Activated CD8-positive, alpha-beta memory T cell treated with anti-CD3 and anti-CD28 coated beads, Interleukin-2, amount 10 ng/mL, durations not matched to agents 7 days and 5 days (primary cell): ENCODE measurements around the gene TRAPPC14. TPM values are rescaled to one million over a fixed set of nuclear protein-coding genes. Genes with fewer than 3 reads are reported as not detected.
A peak's percentile ranks its signal among the peaks of the same experiment; 100 is the strongest.
"Not testable (repeated sequence)": the region's sequence is repeated elsewhere in the genome, so short reads cannot be mapped to it uniquely, and the experiment has no call there.

ENCODE experiments used
- ATAC-seq: fragments of 150-1000 bp; cut with Tn5 transposase; one replicate; pipeline ENCODE4 v1.10.0; 2021; ENCODE audit warnings: moderate library complexity
- CTCF ChIA-PET: fragments of 350-600 bp; sonication (Branson Sonifier 250); formaldehyde crosslinking; loops from one replicate; lab custom pipeline; 2021; ENCODE audit warnings: antibody characterized with exemption; lab: Charles Lee
- DNase-seq: peaks from one replicate; pipeline ENCODE4 v3.0.0-alpha.2; 2020
- H3K27ac Mint-ChIP-seq: one replicate; pipeline ENCODE4 v1.8.0; 2021; ENCODE audit warnings: mild to moderate bottlenecking, mixed read lengths
- H3K27me3 Mint-ChIP-seq: one replicate; pipeline ENCODE4 v1.8.0; 2021; ENCODE audit warnings: mixed read lengths
- H3K36me3 Mint-ChIP-seq: one replicate; pipeline ENCODE4 v1.8.0; 2021; ENCODE audit warnings: mild to moderate bottlenecking, mixed read lengths
- H3K4me1 Mint-ChIP-seq: one replicate; pipeline ENCODE4 v1.8.0; 2021; ENCODE audit warnings: mixed read lengths
- H3K4me3 Mint-ChIP-seq: one replicate; pipeline ENCODE4 v1.8.0; 2021; ENCODE audit warnings: mild to moderate bottlenecking, moderate library complexity, mixed read lengths
- H3K9me3 Mint-ChIP-seq: one replicate; pipeline ENCODE4 v1.8.0; 2022; ENCODE audit warnings: low read depth, mixed read lengths
- total RNA-seq, 2 experiments: library from RNA; stranded (reverse); gene quantifications; one replicate each; pipeline ENCODE4 v1.2.3, GENCODE V29; 2021

The TRAPPC14 gene
- total RNA-seq, 2 experiments from 2014 or later: 36.8 to 43.5 TPM

GRCh38 chr7:100156331-100157068, 2.0 kb downstream of the TRAPPC14 start:
- peaks cover 56% of the 10 kb centered on the region for H3K4me1 Mint-ChIP-seq
- DNase-seq (no peak), ATAC-seq (no peak)
- peak overlapping the region; percentile 67 for H3K27ac Mint-ChIP-seq
- H3K4me3 Mint-ChIP-seq: peak overlapping the region; percentile 57
- H3K36me3 Mint-ChIP-seq: peaks cover 35% of the 10 kb centered on the region
- CTCF ChIA-PET: interaction anchor here (0.8 to 9.7 kb wide), 3 partner anchors 25 to 61 kb away, joined by 3 to 61 read pairs (median 19); no protein-coding TSS in a partner anchor
- no peaks in the 10 kb centered on the region for H3K27me3 Mint-ChIP-seq
- H3K9me3 Mint-ChIP-seq: no peaks in the 10 kb centered on the region

DNA sequence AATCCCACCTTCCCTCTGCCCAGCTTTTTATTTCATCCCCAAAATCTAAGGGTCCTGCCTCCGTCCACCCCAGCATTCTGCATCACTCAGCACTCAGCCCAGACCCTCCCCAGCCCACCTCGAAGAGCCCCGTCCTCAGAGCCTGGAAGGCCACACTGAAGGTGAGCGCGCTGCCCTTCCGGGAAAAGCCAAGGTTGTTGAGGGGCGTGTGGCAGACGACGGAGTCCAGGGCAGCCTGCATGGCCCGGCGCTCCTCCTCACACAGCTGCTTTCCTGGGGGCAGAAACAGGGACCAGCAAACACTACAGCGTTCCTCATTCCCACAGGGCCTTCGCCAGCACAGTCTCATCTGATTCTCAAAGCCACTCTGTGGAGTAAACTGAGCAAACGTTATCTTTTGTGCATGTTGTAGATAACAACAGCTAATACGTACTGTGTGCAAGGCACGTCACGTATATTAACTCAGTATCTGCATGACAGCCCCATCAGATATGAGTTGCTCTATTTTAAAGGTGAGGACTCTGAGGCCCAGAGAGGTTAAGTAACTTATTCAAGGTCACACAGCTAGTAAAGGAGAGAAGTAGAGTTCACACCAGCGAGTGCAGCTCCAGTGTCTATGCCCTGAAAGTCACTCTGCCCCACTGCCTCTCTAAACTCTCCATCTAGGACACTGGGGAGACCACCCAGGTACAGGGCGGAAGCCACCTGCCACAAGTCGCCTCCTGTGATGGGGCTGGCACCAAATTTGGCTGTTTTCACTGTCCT, 2.8 kb downstream of the TRAPPC14 start:
- Mint-ChIP-seq H3K4me1 (peaks cover 57% of the 10 kb centered on the region), H3K36me3 (peaks cover 36% of the 10 kb centered on the region), H3K4me3 (no peak overlapping the region), H3K27me3 (no peaks in the 10 kb centered on the region), H3K9me3 (no peaks in the 10 kb centered on the region), H3K27ac (peak overlapping the region; percentile 67)
- CTCF ChIA-PET: interaction anchor here (5.7 to 9.7 kb wide), 2 partner anchors 25 to 62 kb away, joined by 19 to 61 read pairs; no protein-coding TSS in a partner anchor
- no peak for ATAC-seq
- no peak for DNase-seq

DNA sequence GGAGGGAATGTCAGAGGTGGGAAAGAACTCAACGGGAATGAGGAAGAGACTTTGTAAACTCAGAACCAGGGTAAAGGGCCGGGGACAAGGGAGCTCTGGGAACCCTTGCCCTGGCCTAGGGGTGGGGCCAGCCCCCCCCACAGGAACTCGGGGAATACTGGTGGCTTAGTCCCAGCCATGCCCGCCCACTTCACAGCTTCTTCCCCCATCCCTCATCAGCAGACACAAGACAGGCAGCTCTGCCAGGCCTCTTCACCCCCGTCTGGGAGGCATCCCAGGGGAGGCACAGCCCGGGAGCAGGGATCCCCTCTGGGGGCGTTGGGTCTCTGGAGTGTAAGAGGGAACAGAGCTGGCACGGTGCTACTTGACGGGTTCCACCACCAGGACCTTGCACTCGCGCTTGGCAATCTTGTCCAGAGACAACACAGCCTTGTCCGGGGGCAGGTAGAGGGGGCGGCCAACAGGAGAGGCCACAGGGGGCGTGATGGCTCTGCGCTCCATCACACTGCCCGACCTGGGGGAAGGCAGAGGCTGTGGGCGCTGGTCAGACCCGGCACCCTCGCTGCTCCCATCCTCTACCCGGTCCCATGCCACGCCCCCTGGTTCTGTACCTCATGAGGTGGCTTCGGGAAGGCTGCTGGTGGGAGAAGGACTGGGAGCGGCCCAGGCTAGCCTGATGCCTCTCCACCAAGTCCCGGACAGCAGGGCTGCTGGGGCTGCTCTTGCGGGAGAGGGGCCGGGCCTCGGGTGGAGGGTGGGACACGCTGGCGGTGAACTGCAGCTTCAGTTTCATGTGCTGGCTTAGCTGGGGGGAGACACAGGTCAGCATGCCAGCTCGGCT, 3.7 kb downstream of the TRAPPC14 start:
- CTCF ChIA-PET: interaction anchor here (5.7 to 9.7 kb wide), 2 partner anchors 24 to 62 kb away, joined by 19 to 61 read pairs; no protein-coding TSS in a partner anchor
- Mint-ChIP-seq H3K4me1 (peaks cover 65% of the 10 kb centered on the region), H3K36me3 (peaks cover 43% of the 10 kb centered on the region), H3K27ac (no peak overlapping the region), H3K27me3 (no peaks in the 10 kb centered on the region), H3K9me3 (no peaks in the 10 kb centered on the region), H3K4me3 (no peak overlapping the region)
- no peak for DNase-seq
- ATAC-seq: no peak

- DNase-seq: no peak
- Mint-ChIP-seq H3K4me3 (no peak overlapping the region), H3K27me3 (no peaks in the 10 kb centered on the region), H3K36me3 (peaks cover 43% of the 10 kb centered on the region), H3K9me3 (no peaks in the 10 kb centered on the region), H3K4me1 (peaks cover 61% of the 10 kb centered on the region), H3K27ac (peak overlapping the region; percentile 42)
- CTCF ChIA-PET: interaction anchor here (9.7 kb wide), 1 partner anchor 23 kb away, joined by 61 read pairs; no protein-coding TSS in a partner anchor
- ATAC-seq: no peak
Observed at GRCh38 chr7:100153708-100154535, 4.6 kb downstream of the TRAPPC14 start.

GRCh38 chr7:100152937-100153666, 5.4 kb downstream of the TRAPPC14 start:
- Mint-ChIP-seq H3K36me3 (peaks cover 43% of the 10 kb centered on the region), H3K9me3 (no peaks in the 10 kb centered on the region), H3K4me1 (peaks cover 66% of the 10 kb centered on the region), H3K27ac (peak overlapping the region; percentile 37), H3K27me3 (no peaks in the 10 kb centered on the region), H3K4me3 (no peak overlapping the region)
- CTCF ChIA-PET: interaction anchor here (0.7 kb wide), 1 partner anchor 69 kb away, joined by 3 read pairs; no protein-coding TSS in a partner anchor
- no peak for DNase-seq
- ATAC-seq: no peak

DNA sequence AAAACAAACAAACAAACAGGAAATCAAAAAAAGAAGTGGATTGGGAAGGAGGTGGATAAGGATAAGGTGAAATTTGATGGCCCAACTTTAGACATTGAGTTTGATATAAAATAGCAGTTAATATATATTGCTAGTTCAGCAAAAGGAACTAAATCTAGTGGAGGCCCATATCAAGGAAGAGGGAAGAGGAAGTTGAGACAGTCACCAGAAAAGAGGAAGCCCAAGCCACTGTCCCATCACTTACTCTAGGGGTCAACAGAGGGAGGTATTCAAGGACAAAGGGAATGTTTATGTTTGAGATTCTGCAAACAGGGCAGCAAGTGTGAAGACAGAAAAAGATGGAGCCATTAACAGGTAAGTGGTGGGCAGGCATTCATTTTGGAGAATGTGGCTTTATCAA, 6.1 kb downstream of the TRAPPC14 start:
- DNase-seq (no peak), ATAC-seq (no peak)
- CTCF ChIA-PET: interaction anchor here (0.7 kb wide), 1 partner anchor 70 kb away, joined by 3 read pairs; no protein-coding TSS in a partner anchor
- H3K27me3 Mint-ChIP-seq: no peaks in the 10 kb centered on the region
- H3K36me3 Mint-ChIP-seq: peaks cover 39% of the 10 kb centered on the region
- peak overlapping the region; percentile 71 for H3K27ac Mint-ChIP-seq
- H3K9me3 Mint-ChIP-seq: no peaks in the 10 kb centered on the region
- H3K4me1 Mint-ChIP-seq: peaks cover 64% of the 10 kb centered on the region
- no peak overlapping the region for H3K4me3 Mint-ChIP-seq

DNA sequence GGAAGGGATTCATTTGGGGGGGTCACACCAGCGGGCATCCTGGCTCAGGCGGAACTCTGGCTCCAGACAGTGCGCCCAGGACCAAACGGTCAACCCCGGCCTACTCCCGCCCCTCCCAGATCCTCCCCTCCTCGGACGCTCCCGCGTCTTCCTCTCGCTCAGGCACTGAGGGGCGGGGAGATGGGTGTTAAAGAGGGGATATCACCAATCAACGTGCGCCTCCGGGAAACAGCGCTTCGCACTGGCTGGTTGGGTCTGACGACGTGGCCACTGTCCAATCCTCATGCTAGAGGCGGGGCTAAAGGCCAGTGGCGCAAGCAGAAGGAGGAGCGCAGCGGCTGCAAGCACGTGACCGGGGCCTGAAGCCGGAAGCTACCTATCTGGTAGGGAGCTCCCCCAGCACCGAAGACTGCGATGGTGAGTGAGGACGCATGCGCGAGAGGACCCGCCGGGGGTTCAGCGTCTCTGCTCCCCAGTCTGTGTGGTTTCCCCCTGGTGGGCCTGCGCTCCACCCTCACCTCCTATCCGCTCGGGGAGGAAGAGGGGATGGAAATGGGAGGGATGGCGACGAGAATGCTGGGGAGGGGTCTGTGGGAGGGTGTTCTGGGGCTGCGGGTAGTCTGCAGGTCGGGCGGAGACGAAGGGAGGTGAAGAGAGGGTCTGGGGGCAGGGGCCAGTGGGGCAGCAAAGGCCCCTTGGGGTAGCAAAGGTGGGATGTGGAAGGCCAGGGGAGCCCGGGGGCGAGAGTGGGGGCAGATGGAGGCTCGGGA, 9.8 kb downstream of the TRAPPC14 start, which contains the start of gene LAMTOR4:
Gene LAMTOR4 (plus strand): TSS at position 360 of the 770 bp plus-strand sequence. CDS start 55 bp downstream, at position 415.
- Mint-ChIP-seq H3K36me3 (peaks cover 22% of the 10 kb centered on the region), H3K4me1 (peaks cover 37% of the 10 kb centered on the region), H3K27ac (peak within 1 kb of the TSS; percentile 98), H3K9me3 (no peaks in the 10 kb centered on the region), H3K4me3 (peak within 1 kb of the TSS; percentile 94), H3K27me3 (no peaks in the 10 kb centered on the region)
- CTCF ChIA-PET: interaction anchor here (0.6 to 6.2 kb wide), 16 partner anchors 10 to 259 kb away, joined by 3 to 37 read pairs (median 4); partner anchors contain the start of gene GAL3ST4
- ATAC-seq (peak; percentile 99), DNase-seq (peak; percentile 100)

- peaks cover 19% of the 10 kb centered on the region for H3K36me3 Mint-ChIP-seq
- no peaks in the 10 kb centered on the region for H3K9me3 Mint-ChIP-seq
- CTCF ChIA-PET: interaction anchor here (0.6 to 6.2 kb wide), 19 partner anchors 9 to 259 kb away, joined by 3 to 37 read pairs (median 4); partner anchors contain the start of gene GAL3ST4
- no peak for DNase-seq
- H3K4me3 Mint-ChIP-seq: peak overlapping the region; percentile 94
- H3K4me1 Mint-ChIP-seq: peaks cover 32% of the 10 kb centered on the region
- H3K27ac Mint-ChIP-seq: peak overlapping the region; percentile 98
- no peak for ATAC-seq
- no peaks in the 10 kb centered on the region for H3K27me3 Mint-ChIP-seq
Observed at GRCh38 chr7:100148225-100148558, 10.3 kb downstream of the TRAPPC14 start.

- peaks cover 25% of the 10 kb centered on the region for H3K4me1 Mint-ChIP-seq
- H3K36me3 Mint-ChIP-seq: peaks cover 15% of the 10 kb centered on the region
- no peak overlapping the region for H3K4me3 Mint-ChIP-seq
- DNase-seq (no peak), ATAC-seq (no peak)
- no peaks in the 10 kb centered on the region for H3K9me3 Mint-ChIP-seq
- CTCF ChIA-PET: interaction anchor here (0.8 to 6.2 kb wide), 7 partner anchors 11 to 260 kb away, joined by 3 to 37 read pairs (median 4); no protein-coding TSS in a partner anchor
- no peaks in the 10 kb centered on the region for H3K27me3 Mint-ChIP-seq
- H3K27ac Mint-ChIP-seq: no peak overlapping the region
Observed at GRCh38 chr7:100147278-100147677, 11.2 kb downstream of the TRAPPC14 start.

GRCh38 chr7:100146350-100146749, 12.2 kb downstream of the TRAPPC14 start:
- not testable (repeated sequence) for DNase-seq, H3K4me3 Mint-ChIP-seq, H3K27me3 Mint-ChIP-seq, H3K9me3 Mint-ChIP-seq, ATAC-seq, H3K36me3 Mint-ChIP-seq, H3K27ac Mint-ChIP-seq
- CTCF ChIA-PET: interaction anchor here (0.8 to 6.2 kb wide), 5 partner anchors 10 to 72 kb away, joined by 3 to 37 read pairs (median 4); no protein-coding TSS in a partner anchor
- H3K4me1 Mint-ChIP-seq: peaks cover 20% of the 10 kb centered on the region

- Mint-ChIP-seq H3K27me3 (no peaks in the 10 kb centered on the region), H3K4me1 (peaks cover 13% of the 10 kb centered on the region), H3K9me3 (no peaks in the 10 kb centered on the region), H3K4me3 (no peak overlapping the region), H3K27ac (no peak overlapping the region), H3K36me3 (no peaks in the 10 kb centered on the region)
- no peak for ATAC-seq
- CTCF ChIA-PET: interaction anchor here (0.7 to 2.5 kb wide), 4 partner anchors 10 to 308 kb away, joined by 3 to 14 read pairs (median 3); no protein-coding TSS in a partner anchor
- no peak for DNase-seq
Observed at GRCh38 chr7:100142461-100142860, 16.1 kb downstream of the TRAPPC14 start.
